HG03196 (cell line): ENCODE measurements around the gene CD44.
"Not testable (repeated sequence)": the region's sequence is repeated elsewhere in the genome, so short reads cannot be mapped to it uniquely, and the experiment has no call there.

Source experiments
- ATAC-seq: cut with Tn5 transposase; IDR thresholded peaks from one replicate; pipeline ENCODE4 v1.9.1; 2021; ENCODE audit not compliant: unreplicated experiment

The CD44 gene

DNA sequence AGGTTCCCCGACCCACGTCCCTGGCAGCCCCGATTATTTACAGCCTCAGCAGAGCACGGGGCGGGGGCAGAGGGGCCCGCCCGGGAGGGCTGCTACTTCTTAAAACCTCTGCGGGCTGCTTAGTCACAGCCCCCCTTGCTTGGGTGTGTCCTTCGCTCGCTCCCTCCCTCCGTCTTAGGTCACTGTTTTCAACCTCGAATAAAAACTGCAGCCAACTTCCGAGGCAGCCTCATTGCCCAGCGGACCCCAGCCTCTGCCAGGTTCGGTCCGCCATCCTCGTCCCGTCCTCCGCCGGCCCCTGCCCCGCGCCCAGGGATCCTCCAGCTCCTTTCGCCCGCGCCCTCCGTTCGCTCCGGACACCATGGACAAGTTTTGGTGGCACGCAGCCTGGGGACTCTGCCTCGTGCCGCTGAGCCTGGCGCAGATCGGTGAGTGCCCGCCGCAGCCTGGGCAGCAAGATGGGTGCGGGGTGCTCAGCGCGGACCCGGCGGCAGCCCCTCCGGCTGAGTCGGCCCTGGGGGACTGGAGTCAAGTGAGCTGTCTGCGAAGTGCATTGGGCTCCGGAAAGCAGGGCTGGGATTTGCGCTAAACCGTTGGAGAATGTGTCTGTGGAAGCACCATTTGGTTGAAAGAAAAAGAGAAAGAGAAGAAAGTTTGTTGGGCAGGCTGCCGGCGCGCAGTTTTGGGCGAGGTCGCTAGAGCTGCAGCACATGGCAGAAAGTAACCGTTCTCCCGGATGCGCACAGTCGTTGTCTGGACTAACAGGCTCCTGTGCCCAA, at the start of gene CD44:
Gene CD44, plus strand, starts transcription at position 229 of the 779 bp plus-strand sequence. Its CDS starts 133 bp downstream, at position 362.
- ATAC-seq = no peak

DNA sequence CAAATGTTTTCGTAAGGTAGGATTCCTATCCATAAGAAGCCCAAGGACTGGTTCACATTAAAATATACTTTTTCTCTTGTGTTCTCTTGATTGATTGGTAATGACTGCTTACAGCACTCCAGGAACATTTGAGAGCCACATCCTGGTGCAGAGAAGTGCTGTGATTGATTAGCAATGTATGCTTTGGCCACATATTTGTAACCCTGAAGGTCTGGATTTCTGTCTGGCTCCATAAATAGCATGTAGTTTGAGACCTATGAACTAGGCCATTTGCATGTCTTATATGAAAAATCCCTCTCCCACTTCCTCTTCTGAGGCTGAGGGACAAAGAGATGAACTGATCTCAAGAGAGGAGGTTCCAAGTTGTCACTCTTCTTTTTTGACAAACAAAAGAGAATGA, 49.3 kb upstream of the CD44 start:
- ATAC-seq = peak; percentile 70

DNA sequence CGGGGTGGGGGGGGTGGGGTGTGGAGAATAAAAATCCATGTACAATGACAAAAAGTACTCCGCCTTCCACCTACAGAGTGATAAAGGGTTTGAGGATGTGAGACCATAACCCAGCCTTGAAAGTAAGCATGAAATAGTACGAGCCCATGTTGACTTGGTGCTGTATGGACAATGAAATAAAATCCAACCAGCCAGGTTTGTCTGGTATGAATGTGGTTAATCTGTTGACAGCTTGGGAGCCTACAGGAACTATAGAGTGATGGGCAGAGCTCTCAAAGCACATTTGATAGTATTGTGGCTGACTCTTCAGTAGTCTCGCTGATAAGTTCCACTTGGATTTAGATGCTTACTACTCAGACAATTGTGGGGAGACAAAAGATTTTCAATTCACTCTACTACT, 48.8 kb upstream of the CD44 start:
- no peak for ATAC-seq

DNA sequence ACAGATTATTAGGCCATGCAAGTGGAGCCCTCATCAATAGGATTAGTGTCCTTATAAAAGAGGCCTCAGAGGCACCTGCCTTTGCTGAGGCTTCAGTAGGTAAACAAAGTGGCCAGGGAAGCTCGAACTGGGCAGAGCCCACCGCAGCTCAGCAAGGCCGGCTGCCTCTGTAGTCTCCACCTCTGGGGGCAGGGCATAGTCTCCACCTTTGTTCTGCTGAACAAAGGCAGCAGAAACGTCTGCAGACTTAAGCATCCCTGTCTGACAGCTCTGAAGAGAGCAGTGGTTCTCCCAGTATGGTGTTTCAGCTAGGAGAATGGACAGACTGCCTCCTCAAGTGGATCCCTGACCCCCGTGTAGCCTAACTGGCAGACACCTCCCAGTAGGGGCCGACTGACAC, 48.0 kb upstream of the CD44 start:
- not testable (repeated sequence) for ATAC-seq

DNA sequence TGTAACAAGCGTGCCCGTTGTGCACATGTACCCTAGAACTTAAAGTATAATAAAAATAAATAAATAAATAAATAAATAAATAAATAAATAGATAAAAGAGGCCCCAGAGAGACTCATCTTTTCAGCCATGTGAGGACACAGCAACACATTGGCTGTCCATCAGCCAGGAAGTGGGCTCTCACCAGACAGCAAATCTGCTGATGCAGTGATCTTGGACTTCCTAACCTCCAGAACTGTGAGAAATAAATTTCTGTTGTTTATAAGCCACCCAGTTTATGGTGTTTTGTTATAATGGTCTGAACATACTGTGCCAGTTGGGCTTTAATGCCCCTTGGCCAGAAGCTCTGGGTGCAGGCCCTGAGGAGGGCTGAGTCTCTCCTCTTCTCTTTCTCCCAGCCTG, 42.2 kb upstream of the CD44 start:
- ATAC-seq = no peak

DNA sequence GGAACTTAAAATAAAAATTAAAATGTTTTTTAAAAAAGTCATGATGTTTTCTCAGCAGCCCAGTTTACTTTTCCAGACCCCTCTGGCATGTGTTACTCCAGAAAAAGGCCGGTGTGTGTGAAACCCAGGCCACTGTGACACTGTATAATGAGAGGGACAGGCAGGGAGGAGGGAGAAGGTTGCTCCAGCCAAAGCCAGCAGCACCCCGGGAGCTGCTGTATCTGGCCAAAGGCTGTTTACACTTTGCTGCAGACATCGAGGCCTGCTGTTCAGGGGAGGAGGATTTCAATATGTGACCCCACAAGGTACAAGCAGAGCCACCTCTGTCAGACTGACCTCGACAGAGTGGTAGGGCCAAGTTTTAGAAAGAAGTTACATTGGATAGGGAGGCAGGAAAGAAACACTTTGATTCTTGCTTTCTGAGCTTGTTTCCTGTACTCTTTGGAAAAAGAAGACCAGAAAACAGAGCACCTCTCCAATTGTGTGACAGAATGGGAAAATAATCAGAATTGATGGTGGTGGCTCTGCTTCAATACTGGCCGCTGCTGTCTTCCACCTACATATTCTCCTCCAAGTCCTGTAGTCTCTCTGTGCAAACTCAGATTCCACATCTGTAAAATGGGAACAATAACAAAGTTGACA, 41.0 kb upstream of the CD44 start:
- ATAC-seq = no peak

DNA sequence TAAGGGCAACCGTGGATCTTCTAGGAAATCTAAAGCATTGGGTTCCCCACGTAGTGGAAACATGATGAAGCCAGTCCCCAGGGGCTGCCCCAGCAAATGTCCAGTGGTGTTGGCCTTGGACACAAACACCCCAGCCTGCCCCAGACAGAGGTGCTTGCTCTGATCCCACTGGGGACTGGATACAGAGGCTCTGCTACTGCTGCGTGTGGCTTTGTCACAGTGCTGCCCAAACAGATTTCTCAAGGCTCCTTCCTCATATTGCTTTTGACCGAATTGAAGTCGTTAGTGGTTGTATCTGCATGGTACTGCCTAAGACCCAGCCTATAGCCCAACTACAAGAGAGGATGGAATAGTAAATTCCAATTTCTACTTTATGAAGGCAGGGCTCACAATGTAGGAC, 40.1 kb upstream of the CD44 start:
- no peak for ATAC-seq

DNA sequence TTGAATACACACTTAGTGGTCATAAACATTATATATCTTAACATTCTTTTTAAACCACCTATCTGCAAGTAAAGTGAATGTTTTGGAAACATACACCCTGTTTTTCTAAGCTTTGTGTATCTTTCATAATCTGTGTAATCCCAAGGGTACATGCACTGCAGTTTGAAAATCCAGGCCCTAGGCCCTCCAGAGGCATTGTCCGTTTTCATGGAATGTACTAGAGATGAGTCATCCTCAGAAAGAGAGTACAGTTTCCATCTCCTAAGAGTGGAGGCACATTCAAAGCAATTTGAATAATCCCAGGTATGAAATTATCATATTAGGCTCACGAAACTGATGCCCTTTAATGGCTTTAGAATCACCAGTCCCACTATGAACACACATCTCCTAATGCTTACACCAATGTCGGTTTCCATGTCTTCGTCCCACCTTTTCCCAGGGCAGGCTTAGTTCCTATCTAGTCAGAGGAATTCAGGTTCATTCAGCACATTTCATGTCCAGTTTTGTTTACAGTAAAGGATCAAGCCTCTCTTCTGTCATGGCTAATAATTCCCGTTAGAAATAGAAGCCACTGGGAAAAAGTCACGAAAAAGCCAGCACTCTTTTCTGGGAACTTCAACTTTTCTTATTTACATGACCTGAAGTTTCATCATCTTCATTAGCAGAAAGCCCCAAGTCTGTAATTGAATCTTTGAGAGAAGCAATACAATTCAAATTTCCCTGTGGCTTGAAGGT, 39.5 kb upstream of the CD44 start:
- no peak for ATAC-seq

DNA sequence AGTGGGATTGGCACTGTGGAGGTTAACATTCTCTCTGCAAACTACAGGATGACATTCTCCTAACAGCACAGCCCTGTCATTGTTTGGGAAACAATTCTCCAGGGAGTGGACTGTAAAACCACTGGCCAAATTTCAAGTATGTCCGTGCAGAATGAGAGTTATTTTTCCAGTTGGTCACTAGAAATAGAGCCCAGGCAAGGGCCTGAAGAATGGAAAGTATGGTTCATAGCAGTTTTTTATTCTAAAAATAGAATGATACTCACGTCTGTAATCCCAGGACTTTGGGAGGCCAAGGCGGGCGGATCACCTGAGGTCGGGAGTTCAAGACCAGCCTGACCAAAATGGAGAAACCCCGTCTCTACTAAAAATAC, 39.0 kb upstream of the CD44 start:
- ATAC-seq = no peak

DNA sequence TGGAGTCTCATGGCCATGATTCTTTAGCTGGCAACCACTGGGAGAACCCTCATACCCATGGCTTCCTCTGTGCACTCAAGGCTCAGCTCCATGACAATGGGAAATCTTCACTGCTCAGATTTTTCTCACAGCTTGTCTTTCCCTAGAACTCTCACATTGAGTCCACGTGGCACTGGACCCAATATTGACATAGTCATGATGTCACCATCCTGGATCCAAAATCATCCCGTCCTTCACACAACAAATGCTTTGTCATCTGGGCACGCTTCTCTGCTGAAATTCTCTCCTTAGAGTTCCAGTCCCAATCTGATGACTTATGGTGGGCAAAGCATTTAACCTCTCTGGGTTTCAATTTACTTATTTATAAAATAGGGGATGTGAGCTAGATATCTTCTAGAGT, 37.7 kb upstream of the CD44 start:
- ATAC-seq = no peak

DNA sequence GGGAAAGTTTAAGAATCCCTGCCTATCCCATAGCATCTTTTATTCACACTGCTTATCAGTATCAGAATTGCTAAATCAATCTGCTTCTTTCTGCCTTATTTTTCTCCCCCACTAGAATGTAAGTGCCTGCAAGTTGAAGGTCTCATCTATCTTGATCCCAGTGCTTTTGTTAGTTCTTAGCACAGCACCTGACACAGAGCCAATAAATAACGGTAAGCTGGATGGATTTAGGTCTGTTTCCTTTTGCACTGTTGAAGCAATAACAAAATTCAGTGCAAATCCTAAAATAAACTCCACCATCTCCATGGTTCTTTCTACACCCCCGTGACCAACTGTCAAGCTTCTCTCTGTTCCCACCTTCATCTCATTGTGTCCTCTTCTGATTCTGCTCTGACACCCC, 36.7 kb upstream of the CD44 start:
- ATAC-seq = no peak

DNA sequence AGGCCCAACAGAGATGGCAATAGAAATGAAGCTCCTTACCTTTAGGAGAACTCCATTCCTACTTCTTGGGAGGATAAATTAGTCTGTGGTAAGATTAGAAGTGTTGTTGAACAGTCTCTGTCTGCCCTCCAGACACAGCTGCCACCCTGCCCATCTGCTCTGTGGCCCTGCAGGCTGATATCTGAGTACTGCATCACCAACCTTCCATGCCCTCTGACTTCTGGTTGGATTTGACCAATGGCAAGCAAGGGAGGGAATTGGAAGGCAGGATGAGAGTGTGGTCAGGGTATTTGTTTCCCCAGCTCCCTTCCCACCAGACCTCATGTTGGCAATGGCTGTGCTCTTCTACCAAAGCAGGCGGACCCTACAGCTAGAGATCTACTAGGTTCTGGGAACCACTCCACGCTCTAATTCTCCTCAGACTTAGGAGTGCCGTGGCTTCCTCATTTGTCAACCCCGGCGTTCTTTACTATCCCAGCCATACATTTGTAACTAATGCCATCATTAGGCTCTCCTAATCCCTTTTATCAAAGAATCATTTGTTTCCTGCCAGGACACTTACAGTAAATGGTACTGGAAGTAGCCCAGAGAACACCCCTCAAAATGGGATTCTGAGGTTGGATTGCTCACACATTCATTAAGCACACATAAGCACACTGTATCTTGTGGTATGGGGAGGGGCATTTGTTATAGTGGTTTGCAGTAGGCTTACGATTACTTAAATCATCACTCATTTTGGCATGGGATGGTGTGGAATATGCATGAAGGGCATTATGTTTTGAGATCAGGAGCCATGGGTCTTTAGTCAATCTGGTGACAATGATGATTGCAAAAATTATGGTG, 35.4 kb upstream of the CD44 start:
- ATAC-seq = no peak

DNA sequence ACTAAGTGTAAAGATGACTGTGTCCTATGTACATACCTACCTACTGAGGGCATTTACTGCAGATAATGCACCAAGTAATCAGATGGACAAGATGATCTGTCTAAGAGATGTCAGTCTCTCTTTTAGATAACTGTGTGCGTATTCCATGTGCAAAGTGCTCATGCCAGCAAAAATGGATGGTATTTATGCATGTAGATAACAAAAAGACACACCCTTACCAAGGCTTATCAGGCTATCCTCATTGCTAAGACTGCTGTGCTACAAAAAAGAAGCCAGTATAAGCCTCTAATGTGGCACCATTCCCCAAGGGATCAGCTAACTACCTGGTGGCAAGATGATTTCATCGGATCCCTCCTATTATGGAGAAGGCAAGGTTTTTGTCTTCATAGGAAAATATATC, 34.3 kb upstream of the CD44 start:
- ATAC-seq = no peak

DNA sequence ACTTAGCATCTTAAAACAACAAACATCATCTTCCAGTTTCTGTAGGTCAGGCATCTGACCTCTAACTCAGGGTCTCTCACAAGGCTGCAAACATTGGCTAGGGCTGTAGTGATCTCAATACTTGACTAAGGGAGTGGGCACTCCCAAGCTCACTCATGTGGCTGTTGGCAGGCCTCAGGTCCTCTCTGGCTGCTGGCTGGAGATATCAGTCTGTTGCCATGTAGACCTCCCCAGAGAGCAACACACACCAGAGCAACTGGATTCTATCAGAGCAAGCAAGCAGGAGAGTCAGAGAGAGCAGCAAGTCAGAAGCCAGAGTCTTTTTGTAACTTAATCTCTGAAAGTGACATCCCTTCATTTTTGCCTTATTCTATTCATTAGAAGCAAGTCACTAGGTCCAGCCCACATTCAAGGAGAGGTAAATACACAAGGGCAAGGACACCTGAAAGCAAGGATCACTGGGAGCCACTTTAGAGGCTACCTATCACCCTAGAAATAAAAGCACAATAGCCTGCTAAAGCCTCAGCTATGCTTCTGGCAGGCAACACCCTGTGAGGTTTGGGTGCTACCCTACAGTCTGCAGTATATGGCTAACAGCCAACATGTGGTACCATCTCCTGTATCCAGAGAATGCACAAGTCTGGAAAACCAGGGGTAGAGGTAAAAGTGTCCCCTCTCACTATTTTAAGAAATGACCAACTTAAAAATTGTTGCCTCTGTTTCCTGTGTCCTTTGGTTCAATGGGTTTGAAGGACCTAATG, 33.5 kb upstream of the CD44 start:
- no peak for ATAC-seq

DNA sequence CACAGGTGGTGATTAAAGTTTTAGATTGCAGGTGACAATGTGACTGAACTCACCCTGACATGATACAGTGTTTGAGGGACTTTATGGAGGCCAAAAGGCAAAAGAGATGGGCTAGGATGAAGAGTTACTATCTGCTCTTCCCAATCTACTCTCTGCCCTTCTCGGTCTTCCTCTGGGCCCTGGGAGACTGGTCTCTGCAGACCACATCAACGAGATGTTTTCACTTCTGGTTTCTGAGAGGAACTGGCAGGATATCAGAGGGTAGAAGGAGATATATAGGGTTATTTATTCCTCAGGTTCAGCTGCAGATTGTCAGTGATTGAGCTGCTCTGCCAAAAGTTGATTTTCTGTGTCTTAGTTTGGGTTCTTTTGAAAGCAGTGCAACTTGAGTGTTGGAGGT, 32.4 kb upstream of the CD44 start:
- peak; percentile 83 for ATAC-seq

DNA sequence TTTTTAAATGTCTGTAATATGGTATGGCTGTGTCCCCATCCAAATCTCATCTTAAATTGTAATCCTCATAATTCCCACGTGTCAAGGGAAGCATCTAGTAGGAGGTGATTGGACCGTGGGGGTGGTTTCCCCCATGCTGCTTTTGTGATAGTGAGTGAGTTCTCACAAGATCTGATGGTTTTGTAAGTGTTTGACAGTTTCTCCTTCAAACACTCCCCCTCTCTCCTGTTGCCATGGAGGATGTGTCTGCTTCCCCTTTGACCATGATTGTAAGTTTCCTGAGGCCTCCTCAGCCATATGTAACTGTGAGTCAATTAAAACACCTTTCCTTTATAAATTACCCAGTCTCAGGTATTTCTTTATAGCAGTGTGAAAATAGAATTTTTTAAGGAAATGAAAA, 31.1 kb upstream of the CD44 start:
- ATAC-seq = no peak

DNA sequence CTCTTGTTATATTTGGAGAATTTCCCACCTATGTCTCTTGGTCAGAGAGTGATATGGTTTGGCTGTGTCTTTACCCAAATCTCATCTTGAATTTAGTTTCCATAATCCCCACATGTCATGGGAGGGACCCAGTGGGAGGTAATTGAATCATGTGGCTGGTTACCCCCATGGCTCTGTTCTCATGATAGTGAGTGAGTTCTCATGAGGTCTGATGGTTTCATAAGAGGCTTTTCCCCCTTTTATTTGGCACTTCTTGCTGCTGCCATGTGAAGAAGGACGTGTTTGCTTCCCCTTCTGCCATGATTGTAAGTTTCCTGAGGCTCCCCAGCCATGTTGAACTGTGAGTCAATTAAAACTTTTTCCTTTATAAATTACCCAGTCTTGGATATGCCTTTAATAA, 30.6 kb upstream of the CD44 start:
- not testable (repeated sequence) for ATAC-seq

DNA sequence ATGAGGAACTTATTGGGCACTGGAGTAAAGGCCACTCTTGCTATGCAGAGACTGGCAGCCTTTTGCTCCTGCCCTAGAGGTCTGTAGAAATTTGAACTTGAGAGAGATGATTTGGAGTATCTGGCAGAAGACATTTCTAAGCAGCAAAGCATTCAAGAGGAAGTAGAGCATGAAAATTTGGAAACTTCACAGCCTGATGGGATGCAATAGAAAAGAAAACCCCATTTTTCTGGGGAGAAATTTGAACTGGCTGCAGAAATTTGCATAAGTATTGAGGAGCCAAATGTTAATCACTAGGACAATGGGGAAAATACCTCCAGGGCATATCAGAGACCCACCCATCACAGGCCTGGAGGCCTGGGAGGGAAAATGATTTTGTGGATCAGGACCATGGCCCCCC, 29.9 kb upstream of the CD44 start:
- ATAC-seq = no peak

DNA sequence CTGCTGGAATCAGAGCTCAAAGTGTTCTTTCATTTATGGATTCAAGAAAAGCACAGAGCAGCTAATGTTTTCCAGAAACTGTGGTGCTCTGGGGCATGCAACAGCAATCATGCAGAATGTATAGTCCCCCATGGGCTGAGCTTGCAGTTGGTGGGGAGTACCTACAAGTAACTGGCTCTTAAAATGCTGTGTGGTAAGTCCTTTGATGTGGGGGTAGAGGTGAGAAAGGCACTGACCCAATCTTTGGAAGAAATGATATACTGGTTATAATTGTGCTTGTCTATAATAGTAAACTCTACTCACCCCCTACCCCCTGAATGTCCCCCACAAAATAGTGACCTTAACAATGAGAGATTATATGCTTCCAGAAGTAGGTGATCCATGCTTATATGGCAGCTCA, 29.1 kb upstream of the CD44 start:
- ATAC-seq = no peak
